Liver (tissue), 3 donors: ENCODE data around the gene THSD7B.

Experiments
- JUND ChIP-seq, 2 donors: IDR thresholded peaks; 2 replicates each; pipeline ENCODE4 v1.6.1; 2016; ENCODE audit warnings: antibody characterized with exemption in 2 of 2
- RAD21 ChIP-seq, 2 donors: IDR thresholded peaks; 2 replicates each; pipeline ENCODE4 v1.6.1; 2016; ENCODE audit warnings: antibody characterized with exemption in 2 of 2, mild to moderate bottlenecking in 2 of 2
- REST ChIP-seq: IDR thresholded peaks from 2 replicates; pipeline ENCODE4 v1.6.1; 2016; ENCODE audit warnings: antibody characterized with exemption, mild to moderate bottlenecking
- TF ChIP-seq, protein P1 (sequence below): fragments of 150-350 bp; IDR thresholded peaks from 2 replicates; pipeline ENCODE4 v1.5.1; 2017; ENCODE audit warnings: improper control_type of control experiment, low read depth, low read length; ENCODE audit not compliant: missing input control
- TF ChIP-seq, protein P2 (sequence below): IDR thresholded peaks from 2 replicates; pipeline ENCODE4 v1.6.1; 2016; ENCODE audit warnings: antibody characterized with exemption
- donor health status: healthy.
- donor health status: healthy.

- TF ChIP-seq, protein P1, sequence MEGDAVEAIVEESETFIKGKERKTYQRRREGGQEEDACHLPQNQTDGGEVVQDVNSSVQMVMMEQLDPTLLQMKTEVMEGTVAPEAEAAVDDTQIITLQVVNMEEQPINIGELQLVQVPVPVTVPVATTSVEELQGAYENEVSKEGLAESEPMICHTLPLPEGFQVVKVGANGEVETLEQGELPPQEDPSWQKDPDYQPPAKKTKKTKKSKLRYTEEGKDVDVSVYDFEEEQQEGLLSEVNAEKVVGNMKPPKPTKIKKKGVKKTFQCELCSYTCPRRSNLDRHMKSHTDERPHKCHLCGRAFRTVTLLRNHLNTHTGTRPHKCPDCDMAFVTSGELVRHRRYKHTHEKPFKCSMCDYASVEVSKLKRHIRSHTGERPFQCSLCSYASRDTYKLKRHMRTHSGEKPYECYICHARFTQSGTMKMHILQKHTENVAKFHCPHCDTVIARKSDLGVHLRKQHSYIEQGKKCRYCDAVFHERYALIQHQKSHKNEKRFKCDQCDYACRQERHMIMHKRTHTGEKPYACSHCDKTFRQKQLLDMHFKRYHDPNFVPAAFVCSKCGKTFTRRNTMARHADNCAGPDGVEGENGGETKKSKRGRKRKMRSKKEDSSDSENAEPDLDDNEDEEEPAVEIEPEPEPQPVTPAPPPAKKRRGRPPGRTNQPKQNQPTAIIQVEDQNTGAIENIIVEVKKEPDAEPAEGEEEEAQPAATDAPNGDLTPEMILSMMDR, result no peak
- TF ChIP-seq JUND (IDR thresholded peaks at IDR 0.05) (no peak), RAD21 (IDR thresholded peaks at IDR 0.05) (no peak), REST (no peak)
- TF ChIP-seq, protein P2, sequence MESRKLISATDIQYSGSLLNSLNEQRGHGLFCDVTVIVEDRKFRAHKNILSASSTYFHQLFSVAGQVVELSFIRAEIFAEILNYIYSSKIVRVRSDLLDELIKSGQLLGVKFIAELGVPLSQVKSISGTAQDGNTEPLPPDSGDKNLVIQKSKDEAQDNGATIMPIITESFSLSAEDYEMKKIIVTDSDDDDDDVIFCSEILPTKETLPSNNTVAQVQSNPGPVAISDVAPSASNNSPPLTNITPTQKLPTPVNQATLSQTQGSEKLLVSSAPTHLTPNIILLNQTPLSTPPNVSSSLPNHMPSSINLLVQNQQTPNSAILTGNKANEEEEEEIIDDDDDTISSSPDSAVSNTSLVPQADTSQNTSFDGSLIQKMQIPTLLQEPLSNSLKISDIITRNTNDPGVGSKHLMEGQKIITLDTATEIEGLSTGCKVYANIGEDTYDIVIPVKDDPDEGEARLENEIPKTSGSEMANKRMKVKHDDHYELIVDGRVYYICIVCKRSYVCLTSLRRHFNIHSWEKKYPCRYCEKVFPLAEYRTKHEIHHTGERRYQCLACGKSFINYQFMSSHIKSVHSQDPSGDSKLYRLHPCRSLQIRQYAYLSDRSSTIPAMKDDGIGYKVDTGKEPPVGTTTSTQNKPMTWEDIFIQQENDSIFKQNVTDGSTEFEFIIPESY, result no peak
Measured at GRCh38 chr2:137107904-137108303, 342.6 kb downstream of the THSD7B start.
